Endothelial cell (in vitro differentiated cells): Measurements from ENCODE around the gene FAM53B. TPM values are rescaled to one million over a fixed set of nuclear protein-coding genes. Genes with fewer than 3 reads are reported as not detected.

Experiments used
- DNase-seq: peaks from one replicate; pipeline ENCODE4 v3.0.0; 2021; ENCODE audit warnings: low spot score
- H3K27ac Mint-ChIP-seq: one replicate; pipeline ENCODE4 v1.8.0; 2021; ENCODE audit warnings: mixed read lengths, inconsistent platforms; ENCODE audit not compliant: unreplicated experiment
- H3K27me3 Mint-ChIP-seq: one replicate; pipeline ENCODE4 v1.8.0; 2021; ENCODE audit warnings: mild to moderate bottlenecking, moderate library complexity, mixed read lengths, inconsistent platforms; ENCODE audit not compliant: unreplicated experiment
- H3K36me3 Mint-ChIP-seq: one replicate; pipeline ENCODE4 v1.8.0; 2021; ENCODE audit warnings: mild to moderate bottlenecking, low read depth, mixed read lengths, inconsistent platforms; ENCODE audit not compliant: unreplicated experiment
- H3K4me1 Mint-ChIP-seq: one replicate; pipeline ENCODE4 v1.8.0; 2021; ENCODE audit warnings: mild to moderate bottlenecking, mixed read lengths, inconsistent platforms; ENCODE audit not compliant: unreplicated experiment
- H3K4me3 Mint-ChIP-seq: one replicate; pipeline ENCODE4 v1.8.0; 2021; ENCODE audit warnings: mild to moderate bottlenecking, mixed read lengths, inconsistent platforms; ENCODE audit not compliant: unreplicated experiment
- H3K9me3 Mint-ChIP-seq: one replicate; pipeline ENCODE4 v1.8.0; 2021; ENCODE audit warnings: mixed read lengths, inconsistent platforms; ENCODE audit not compliant: unreplicated experiment
- total RNA-seq: library from RNA; stranded (reverse); fragmentation: NEBNext Ultra II Directional; extraction: Animal tissue kit (Norgen Biotek cat#: 25700); gene quantifications from one replicate; pipeline ENCODE4 v1.2.1, GENCODE V29; 2021; ENCODE audit not compliant: unreplicated experiment
- TF ChIP-seq, protein P1 (sequence below): fragments of 200-600 bp; sonication (generic); IDR thresholded peaks from one replicate; pipeline ENCODE4 v1.5.0; 2021; ENCODE audit warnings: antibody characterized with exemption; ENCODE audit not compliant: unreplicated experiment

Gene FAM53B
- total RNA-seq, 1 donor from 2014 or later = 21.0 TPM

DNA sequence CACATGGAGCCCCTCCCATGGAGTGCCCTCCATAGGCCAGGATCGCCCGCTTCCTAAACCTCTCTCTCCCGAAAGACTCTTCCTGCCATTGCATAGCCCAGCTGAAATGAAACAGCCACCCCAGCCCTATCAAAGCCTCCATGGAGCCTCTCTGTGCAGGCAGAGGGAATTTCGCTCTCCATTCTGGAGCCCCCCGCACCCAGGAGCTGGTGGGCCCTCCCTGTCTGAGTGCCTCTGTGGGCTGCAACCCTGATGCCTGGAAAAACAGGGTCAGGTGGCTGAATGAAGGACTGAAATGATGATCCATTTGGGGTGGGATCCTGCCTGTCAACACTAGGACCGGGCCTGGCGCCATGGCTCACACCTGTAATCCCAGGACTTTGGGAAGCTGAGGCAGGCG, 106.4 kb downstream of the FAM53B start:
- H3K27ac Mint-ChIP-seq = no peak overlapping the region
- TF ChIP-seq, protein P1, sequence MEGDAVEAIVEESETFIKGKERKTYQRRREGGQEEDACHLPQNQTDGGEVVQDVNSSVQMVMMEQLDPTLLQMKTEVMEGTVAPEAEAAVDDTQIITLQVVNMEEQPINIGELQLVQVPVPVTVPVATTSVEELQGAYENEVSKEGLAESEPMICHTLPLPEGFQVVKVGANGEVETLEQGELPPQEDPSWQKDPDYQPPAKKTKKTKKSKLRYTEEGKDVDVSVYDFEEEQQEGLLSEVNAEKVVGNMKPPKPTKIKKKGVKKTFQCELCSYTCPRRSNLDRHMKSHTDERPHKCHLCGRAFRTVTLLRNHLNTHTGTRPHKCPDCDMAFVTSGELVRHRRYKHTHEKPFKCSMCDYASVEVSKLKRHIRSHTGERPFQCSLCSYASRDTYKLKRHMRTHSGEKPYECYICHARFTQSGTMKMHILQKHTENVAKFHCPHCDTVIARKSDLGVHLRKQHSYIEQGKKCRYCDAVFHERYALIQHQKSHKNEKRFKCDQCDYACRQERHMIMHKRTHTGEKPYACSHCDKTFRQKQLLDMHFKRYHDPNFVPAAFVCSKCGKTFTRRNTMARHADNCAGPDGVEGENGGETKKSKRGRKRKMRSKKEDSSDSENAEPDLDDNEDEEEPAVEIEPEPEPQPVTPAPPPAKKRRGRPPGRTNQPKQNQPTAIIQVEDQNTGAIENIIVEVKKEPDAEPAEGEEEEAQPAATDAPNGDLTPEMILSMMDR = no peak
- H3K4me1 Mint-ChIP-seq = peaks cover 18% of the 10 kb centered on the region
- H3K36me3 Mint-ChIP-seq = peaks cover 11% of the 10 kb centered on the region
- H3K9me3 Mint-ChIP-seq = no peaks in the 10 kb centered on the region
- no peak overlapping the region for H3K4me3 Mint-ChIP-seq
- no peak for DNase-seq
- H3K27me3 Mint-ChIP-seq = no peaks in the 10 kb centered on the region

DNA sequence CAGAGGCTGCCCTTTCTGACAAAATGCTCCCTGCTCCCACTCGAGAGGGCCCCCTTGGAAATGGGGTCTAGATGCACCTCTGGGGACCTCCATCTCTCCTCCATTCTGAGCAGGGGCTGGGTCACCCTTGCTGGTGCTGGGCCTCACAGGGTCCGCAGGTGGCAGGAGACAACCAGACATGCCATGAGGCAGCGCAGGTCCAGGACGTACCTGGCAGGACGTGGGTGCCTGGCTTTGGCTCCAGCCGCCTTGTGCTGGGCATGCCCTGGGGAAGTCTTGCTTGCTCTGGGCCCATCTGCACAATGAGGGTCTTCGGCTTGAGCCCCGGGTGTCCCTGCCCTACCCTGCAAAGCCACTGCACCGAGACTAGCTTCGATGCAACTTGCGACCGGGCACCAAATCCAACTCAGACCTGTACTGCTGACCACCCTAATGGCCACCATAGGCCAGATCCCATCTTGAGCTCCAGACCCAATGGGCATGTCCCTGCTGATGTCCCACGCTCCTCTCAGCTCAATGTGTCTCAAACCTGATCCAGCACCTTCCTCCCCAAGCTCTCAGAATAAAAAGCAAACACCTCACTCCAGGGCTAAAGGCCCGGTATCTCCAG, 107.0 kb downstream of the FAM53B start:
- no peak for DNase-seq
- Mint-ChIP-seq H3K9me3 (no peaks in the 10 kb centered on the region), H3K4me3 (no peak overlapping the region), H3K36me3 (peaks cover 9% of the 10 kb centered on the region), H3K4me1 (peaks cover 16% of the 10 kb centered on the region), H3K27me3 (peaks cover 2% of the 10 kb centered on the region), H3K27ac (no peak overlapping the region)
- TF ChIP-seq, protein P1 = no peak

DNA sequence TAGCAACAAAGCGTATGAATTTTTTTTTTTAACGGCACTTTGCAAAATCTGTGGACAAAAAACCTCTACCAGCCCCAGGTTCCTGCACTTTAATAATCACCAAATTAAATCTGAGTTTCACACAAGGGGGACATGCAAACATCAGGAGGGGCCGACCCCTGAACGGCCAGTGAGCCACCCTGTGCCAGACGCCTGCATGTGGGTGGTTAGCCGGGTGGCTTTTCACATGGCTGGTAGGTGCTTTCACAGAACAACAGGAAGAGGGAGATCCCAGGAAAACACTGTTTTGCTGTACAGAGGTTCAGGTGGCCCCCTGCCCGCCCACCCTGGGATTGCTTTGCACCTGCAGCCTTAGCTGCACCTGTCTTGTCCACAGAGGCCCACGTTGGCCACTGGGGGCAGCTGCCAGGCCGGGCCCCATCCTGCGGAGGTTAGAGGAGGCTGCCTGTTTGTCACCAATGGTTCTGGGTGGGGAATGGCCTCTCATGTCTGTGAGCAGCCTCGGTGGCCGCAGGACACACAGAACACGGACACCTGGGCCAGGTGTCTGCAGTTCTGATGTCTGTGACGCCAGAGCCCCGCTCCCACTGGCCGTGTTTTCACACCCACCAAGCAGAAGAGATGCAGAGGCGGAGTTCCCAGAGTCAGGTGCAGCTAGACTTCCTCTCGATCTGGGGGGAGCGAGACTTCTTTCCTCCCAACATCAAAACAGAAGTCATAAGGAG, 107.7 kb downstream of the FAM53B start:
- H3K4me3 Mint-ChIP-seq = no peak overlapping the region
- H3K27me3 Mint-ChIP-seq = peaks cover 2% of the 10 kb centered on the region
- H3K27ac Mint-ChIP-seq = no peak overlapping the region
- peaks cover 9% of the 10 kb centered on the region for H3K36me3 Mint-ChIP-seq
- peaks cover 16% of the 10 kb centered on the region for H3K4me1 Mint-ChIP-seq
- no peak for DNase-seq
- no peaks in the 10 kb centered on the region for H3K9me3 Mint-ChIP-seq
- TF ChIP-seq, protein P1 = no peak

DNA sequence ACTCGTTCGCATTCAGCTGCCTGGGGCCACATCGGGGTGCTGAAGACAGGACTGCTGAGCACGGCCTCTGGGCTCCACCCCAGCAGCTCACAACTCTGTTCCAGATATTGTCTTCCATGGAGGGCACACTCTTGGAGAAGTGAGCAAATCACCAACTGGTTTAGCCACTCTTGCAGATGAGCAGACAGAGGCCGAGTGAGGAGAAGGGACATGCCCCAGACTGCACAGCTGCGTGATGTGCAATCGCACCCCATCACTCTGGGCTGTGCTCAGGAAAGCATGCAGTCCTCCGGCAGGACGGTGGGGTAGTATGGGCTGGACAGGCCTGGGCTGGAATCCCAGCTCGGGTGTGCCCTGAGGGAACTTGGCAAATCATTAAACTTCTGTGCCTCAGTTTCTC, 111.6 kb downstream of the FAM53B start:
- H3K4me1 Mint-ChIP-seq = peaks cover 17% of the 10 kb centered on the region
- TF ChIP-seq, protein P1 = no peak
- peaks cover 7% of the 10 kb centered on the region for H3K27me3 Mint-ChIP-seq
- H3K9me3 Mint-ChIP-seq = no peaks in the 10 kb centered on the region
- no peak overlapping the region for H3K4me3 Mint-ChIP-seq
- H3K36me3 Mint-ChIP-seq = peaks cover 6% of the 10 kb centered on the region
- no peak for DNase-seq
- H3K27ac Mint-ChIP-seq = no peak overlapping the region

DNA sequence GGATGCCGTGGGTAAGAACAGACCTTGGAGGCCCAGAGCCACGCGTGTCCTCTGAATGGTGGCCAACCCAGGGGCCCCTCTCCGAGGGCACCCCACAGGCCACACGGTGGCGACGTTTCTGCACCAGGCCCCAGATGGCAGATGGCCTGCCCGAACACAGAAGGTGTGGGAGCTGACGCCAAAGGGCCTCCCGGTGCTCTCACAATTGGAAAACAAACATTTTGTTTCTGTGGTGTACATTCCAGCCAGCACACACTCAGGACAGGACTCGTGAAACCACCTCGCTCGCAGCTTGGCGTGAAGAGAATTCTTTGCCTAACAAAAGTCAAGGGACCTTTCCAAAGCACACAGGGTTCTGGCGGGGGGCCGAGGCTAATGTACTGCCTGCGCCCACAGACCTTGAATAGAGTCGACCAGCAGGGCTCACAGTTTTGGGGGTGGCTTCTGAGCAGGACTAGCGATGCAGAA, 112.1 kb downstream of the FAM53B start:
- no peak overlapping the region for H3K4me3 Mint-ChIP-seq
- TF ChIP-seq, protein P1 = no peak

More for the DNA sequence above, 112.1 kb downstream of the FAM53B start:
- Mint-ChIP-seq H3K4me1 (peaks cover 14% of the 10 kb centered on the region), H3K36me3 (peaks cover 6% of the 10 kb centered on the region), H3K27ac (no peak overlapping the region), H3K9me3 (no peaks in the 10 kb centered on the region), H3K27me3 (peaks cover 7% of the 10 kb centered on the region)
- peak; percentile 23 for DNase-seq
